DND-41 (cell line): Measurements from ENCODE around the gene LCN15.
"Not testable (repeated sequence)": the region's sequence is repeated elsewhere in the genome, so short reads cannot be mapped to it uniquely, and the experiment has no call there.

Experiments used
- ATAC-seq: fragments of 200-7000 bp; cut with Tn5 transposase; 3 replicates; pipeline ENCODE4 v1.9.1; 2021; ENCODE audit warnings: low read depth; ENCODE audit not compliant: insufficient read depth
- DNase-seq: peaks from one replicate; pipeline ENCODE4 v3.0.0-alpha.2; 2020
- H2AFZ ChIP-seq: 2 replicates; pipeline ENCODE4 v1.6.0; 2012; ENCODE audit warnings: low read depth, low read length
- H3K27ac ChIP-seq: 2 replicates; pipeline ENCODE4 v1.5.1; 2012; ENCODE audit warnings: low read length, inconsistent platforms
- H3K27me3 ChIP-seq: fragments of 200-600 bp; sonication (generic); 2 replicates; pipeline ENCODE4 v1.6.0; 2012; ENCODE audit warnings: low read length, mild to moderate bottlenecking, inconsistent platforms; ENCODE audit not compliant: insufficient read depth, poor library complexity
- H3K36me3 ChIP-seq: 2 replicates; pipeline ENCODE4 v1.5.1; 2012; ENCODE audit warnings: low read length, inconsistent platforms; ENCODE audit not compliant: insufficient read depth
- H3K4me1 ChIP-seq: 2 replicates; pipeline ENCODE4 v1.5.1; 2012; ENCODE audit warnings: mild to moderate bottlenecking, low read length; ENCODE audit not compliant: insufficient read depth
- H3K4me2 ChIP-seq: 2 replicates; pipeline ENCODE4 v1.6.0; 2012; ENCODE audit warnings: mild to moderate bottlenecking, moderate library complexity, low read length, inconsistent platforms; ENCODE audit not compliant: insufficient read depth
- H3K4me3 ChIP-seq, 2 experiments: fragments of 200-600 bp in 1 of 2; shearing (Covaris generic) in 1 of 2; 2 replicates each; pipeline ENCODE4 v1.5.1; 2012 to 2016; ENCODE audit warnings: inconsistent platforms in 2 of 2, low read length in 2 of 2, mild to moderate bottlenecking in 2 of 2, low read depth in 1 of 2, moderate library complexity in 1 of 2
- H3K79me2 ChIP-seq: 2 replicates; pipeline ENCODE4 v1.6.0; 2012; ENCODE audit warnings: low read length, inconsistent platforms; ENCODE audit not compliant: insufficient read depth
- H3K9ac ChIP-seq: 2 replicates; pipeline ENCODE4 v1.6.0; 2012; ENCODE audit warnings: low read depth, mild to moderate bottlenecking, inconsistent platforms, low read length, moderate library complexity
- H3K9me3 ChIP-seq: 2 replicates; pipeline ENCODE4 v1.5.1; 2012; ENCODE audit warnings: low read length, moderate library complexity, mild to moderate bottlenecking, inconsistent platforms; ENCODE audit not compliant: insufficient read depth, severe bottlenecking
- H4K20me1 ChIP-seq: 2 replicates; pipeline ENCODE4 v1.6.0; 2012; ENCODE audit warnings: low read length; ENCODE audit not compliant: insufficient read depth
- EZH2 ChIP-seq: IDR thresholded peaks from 3 replicates; pipeline ENCODE4 v1.6.1; 2012; ENCODE audit warnings: borderline replicate concordance, low read depth, mild to moderate bottlenecking, moderate library complexity, low read length, inconsistent platforms; ENCODE audit not compliant: severe bottlenecking
- TF ChIP-seq, protein P1 (sequence below): IDR thresholded peaks from 2 replicates; pipeline ENCODE4 v1.5.1; 2012; ENCODE audit warnings: borderline replicate concordance, low read length, moderate library complexity, mild to moderate bottlenecking; ENCODE audit not compliant: poor library complexity, severe bottlenecking; ENCODE audit errors: extremely low read depth

LCN15 gene

GRCh38 chr9:136787690-136788400 is 23.5 kb upstream of the LCN15 start:
- H3K9ac ChIP-seq = no peak overlapping the region
- H3K4me1 ChIP-seq = peaks cover 33% of the 10 kb centered on the region
- no peak for TF ChIP-seq EZH2
- TF ChIP-seq, protein P1, sequence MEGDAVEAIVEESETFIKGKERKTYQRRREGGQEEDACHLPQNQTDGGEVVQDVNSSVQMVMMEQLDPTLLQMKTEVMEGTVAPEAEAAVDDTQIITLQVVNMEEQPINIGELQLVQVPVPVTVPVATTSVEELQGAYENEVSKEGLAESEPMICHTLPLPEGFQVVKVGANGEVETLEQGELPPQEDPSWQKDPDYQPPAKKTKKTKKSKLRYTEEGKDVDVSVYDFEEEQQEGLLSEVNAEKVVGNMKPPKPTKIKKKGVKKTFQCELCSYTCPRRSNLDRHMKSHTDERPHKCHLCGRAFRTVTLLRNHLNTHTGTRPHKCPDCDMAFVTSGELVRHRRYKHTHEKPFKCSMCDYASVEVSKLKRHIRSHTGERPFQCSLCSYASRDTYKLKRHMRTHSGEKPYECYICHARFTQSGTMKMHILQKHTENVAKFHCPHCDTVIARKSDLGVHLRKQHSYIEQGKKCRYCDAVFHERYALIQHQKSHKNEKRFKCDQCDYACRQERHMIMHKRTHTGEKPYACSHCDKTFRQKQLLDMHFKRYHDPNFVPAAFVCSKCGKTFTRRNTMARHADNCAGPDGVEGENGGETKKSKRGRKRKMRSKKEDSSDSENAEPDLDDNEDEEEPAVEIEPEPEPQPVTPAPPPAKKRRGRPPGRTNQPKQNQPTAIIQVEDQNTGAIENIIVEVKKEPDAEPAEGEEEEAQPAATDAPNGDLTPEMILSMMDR = peak; percentile 85

DNA sequence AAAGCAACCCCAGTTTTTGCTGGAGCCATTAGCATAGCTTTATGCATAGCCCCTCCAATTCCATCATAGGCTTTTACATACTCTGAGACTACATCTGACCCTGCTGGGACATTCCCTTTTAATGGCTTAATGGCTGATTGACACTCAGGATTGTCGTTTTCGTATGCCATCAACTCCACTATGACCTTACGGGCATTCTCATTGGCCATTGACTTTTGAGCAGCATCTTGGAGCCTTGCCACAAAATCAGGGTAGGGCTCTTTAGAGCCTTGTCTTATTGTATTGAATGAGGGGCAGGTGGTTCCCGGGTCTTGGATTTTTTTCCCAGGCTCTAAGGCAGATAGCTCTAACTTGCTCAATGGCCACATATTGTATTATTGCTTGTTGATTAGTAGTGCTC is 22.7 kb upstream of the LCN15 start:
- not testable (repeated sequence) for H3K4me2 ChIP-seq, H3K27ac ChIP-seq, DNase-seq, H3K9me3 ChIP-seq, H3K36me3 ChIP-seq, H3K27me3 ChIP-seq, H2AFZ ChIP-seq, H3K9ac ChIP-seq, ATAC-seq, H3K4me3 ChIP-seq, H4K20me1 ChIP-seq, H3K79me2 ChIP-seq
- peaks cover 24% of the 10 kb centered on the region for H3K4me1 ChIP-seq

More at GRCh38 chr9:136787690-136788400, 23.5 kb upstream of the LCN15 start:
- H3K9me3 ChIP-seq = no peaks in the 10 kb centered on the region
- DNase-seq = peak; percentile 68
- H3K4me3 ChIP-seq = no peak overlapping the region
- ATAC-seq = no peak; the same call in 2 of the 3 replicates
- no peak overlapping the region for H2AFZ ChIP-seq
- H4K20me1 ChIP-seq = peaks cover 9% of the 10 kb centered on the region; the same call in 1 of the 2 replicates
- H3K27me3 ChIP-seq = no peaks in the 10 kb centered on the region
- H3K36me3 ChIP-seq = peaks cover 4% of the 10 kb centered on the region; the same call in 1 of the 2 replicates
- H3K4me2 ChIP-seq = peak overlapping the region; percentile 23
- H3K27ac ChIP-seq = no peak overlapping the region
- peaks cover 4% of the 10 kb centered on the region; the same call in 1 of the 2 replicates for H3K79me2 ChIP-seq

- H4K20me1 ChIP-seq = no peaks in the 10 kb centered on the region
- H3K27me3 ChIP-seq = no peaks in the 10 kb centered on the region
- no peak for ATAC-seq
- DNase-seq = no peak
- TF ChIP-seq, protein P1 = no peak
- no peak for TF ChIP-seq EZH2
- no peak overlapping the region for H3K9ac ChIP-seq
- H3K9me3 ChIP-seq = no peaks in the 10 kb centered on the region
- H3K4me2 ChIP-seq = no peak overlapping the region
- H3K36me3 ChIP-seq = no peaks in the 10 kb centered on the region; the same call in 1 of the 2 replicates
- H3K4me3 ChIP-seq = no peak overlapping the region
- peaks cover 1% of the 10 kb centered on the region; the same call in 1 of the 2 replicates for H3K79me2 ChIP-seq
- no peak overlapping the region for H2AFZ ChIP-seq
- H3K27ac ChIP-seq = no peak overlapping the region
- H3K4me1 ChIP-seq = peaks cover 19% of the 10 kb centered on the region
Observed at GRCh38 chr9:136786451-136786850, 22.1 kb upstream of the LCN15 start.

GRCh38 chr9:136785565-136786355 is 21.4 kb upstream of the LCN15 start:
- H3K9ac ChIP-seq = not testable (repeated sequence)
- H3K4me1 ChIP-seq = peaks cover 16% of the 10 kb centered on the region

More at GRCh38 chr9:136785565-136786355, 21.4 kb upstream of the LCN15 start:
- H3K36me3 ChIP-seq, ATAC-seq, H4K20me1 ChIP-seq, H2AFZ ChIP-seq, H3K4me2 ChIP-seq, H3K27me3 ChIP-seq, H3K79me2 ChIP-seq, H3K9me3 ChIP-seq, DNase-seq, H3K4me3 ChIP-seq, H3K27ac ChIP-seq: not testable (repeated sequence)
